Right lobe of liver (tissue), 4 donors: ENCODE results near the gene PRRG1.

Experiments used
- CTCF ChIP-seq, 4 donors: fragments of 200-600 bp in 3 of 4; fragments of 450-650 bp in 1 of 4; IDR thresholded peaks; one replicate each; pipeline versions ENCODE4 v1.5.1 to v1.8.0; 2016 to 2022; ENCODE audit warnings: antibody characterized with exemption in 4 of 4, mild to moderate bottlenecking in 2 of 4
- POLR2A ChIP-seq: fragments of 450-650 bp; IDR thresholded peaks from one replicate; pipeline ENCODE4 v1.6.1; 2017; ENCODE audit warnings: antibody characterized with exemption, mild to moderate bottlenecking
- donor health status: DM: no; HTN: no; CAD: no.
- donor health status: DM: no; HTN: no; CAD: no.
- donor health status: DM: no; HTN: yes; CAD: no.

DNA sequence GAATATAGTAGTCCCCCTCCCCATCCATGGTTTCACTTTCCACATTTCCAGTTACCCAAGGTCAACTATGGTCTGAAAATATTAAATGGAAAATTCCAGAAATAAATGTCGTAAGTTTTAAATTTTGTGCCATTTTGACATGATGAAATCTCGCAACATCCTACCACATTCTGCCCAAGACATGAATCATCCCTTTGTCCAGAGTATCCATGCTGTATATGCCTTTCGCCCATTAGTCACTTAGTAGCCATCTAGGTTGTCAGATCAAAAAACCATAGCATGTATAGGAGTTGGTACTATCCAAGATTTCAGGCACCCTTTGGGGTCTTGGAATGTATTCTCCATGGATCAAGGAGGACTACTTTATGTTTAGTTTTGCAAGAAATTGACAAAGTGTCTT is 8.3 kb downstream of the PRRG1 start:
- TF ChIP-seq CTCF (IDR thresholded peaks at IDR 0.05), result no peak
- TF ChIP-seq POLR2A, result no peak
